Muscle of leg (tissue), 11 donors: ENCODE results near the gene KASH5. TPM values are rescaled to one million over a fixed set of nuclear protein-coding genes. Genes with fewer than 3 reads are reported as not detected.
"Not testable (repeated sequence)": the region's sequence is repeated elsewhere in the genome, so short reads cannot be mapped to it uniquely, and the experiment has no call there.

Source experiments
- DNase-seq: peaks from one replicate; pipeline ENCODE4 v3.0.0; 2013
- H3K27ac ChIP-seq: one replicate; pipeline ENCODE4 v1.5.1; 2013; ENCODE audit warnings: mild to moderate bottlenecking, low read length, control low read depth
- H3K27me3 ChIP-seq: one replicate; pipeline ENCODE4 v1.6.1; 2013; ENCODE audit warnings: low read length; ENCODE audit not compliant: control insufficient read depth, insufficient read depth
- H3K36me3 ChIP-seq: one replicate; pipeline ENCODE4 v1.6.1; 2013; ENCODE audit warnings: low read length; ENCODE audit not compliant: control insufficient read depth, insufficient read depth
- H3K4me1 ChIP-seq: one replicate; pipeline ENCODE4 v1.6.1; 2013; ENCODE audit warnings: low read length; ENCODE audit not compliant: control insufficient read depth, insufficient read depth
- H3K4me3 ChIP-seq: one replicate; pipeline ENCODE4 v1.5.1; 2013; ENCODE audit warnings: low read length, control low read depth
- H3K9me3 ChIP-seq: replicated peaks from 2 replicates; pipeline ENCODE4 v1.6.1; 2013; ENCODE audit warnings: low read depth, low read length; ENCODE audit not compliant: control insufficient read depth
- WGBS: methylation state at CpG from one replicate; pipeline ENCODE4 v1.1.5; 2013; ENCODE audit warnings: missing lambda C conversion rate; ENCODE audit not compliant: insufficient coverage; 5-methylcytosine and 5-hydroxymethylcytosine counted together
- polyA plus RNA-seq, 8 donors: library from polyadenylated mRNA; unstranded; fragments of 120-200 nt; gene quantifications; one replicate each; pipeline versions ENCODE4 v1.2.1 to v1.2.3, GENCODE V29; 2013; ENCODE audit warnings: inconsistent platforms in 1 of 8, low replicate concordance in 1 of 8; ENCODE audit not compliant: insufficient read length in 8 of 8, insufficient read depth in 1 of 8
- total RNA-seq: library from RNA; stranded (reverse); fragments of 120-200 nt; gene quantifications from one replicate; pipeline ENCODE4 v1.2.4, GENCODE V29; 2013

The KASH5 gene
- total and polyA plus RNA-seq, 9 donors: 0.14 to 0.25 (median 0.23) TPM; not detected in 6

DNA sequence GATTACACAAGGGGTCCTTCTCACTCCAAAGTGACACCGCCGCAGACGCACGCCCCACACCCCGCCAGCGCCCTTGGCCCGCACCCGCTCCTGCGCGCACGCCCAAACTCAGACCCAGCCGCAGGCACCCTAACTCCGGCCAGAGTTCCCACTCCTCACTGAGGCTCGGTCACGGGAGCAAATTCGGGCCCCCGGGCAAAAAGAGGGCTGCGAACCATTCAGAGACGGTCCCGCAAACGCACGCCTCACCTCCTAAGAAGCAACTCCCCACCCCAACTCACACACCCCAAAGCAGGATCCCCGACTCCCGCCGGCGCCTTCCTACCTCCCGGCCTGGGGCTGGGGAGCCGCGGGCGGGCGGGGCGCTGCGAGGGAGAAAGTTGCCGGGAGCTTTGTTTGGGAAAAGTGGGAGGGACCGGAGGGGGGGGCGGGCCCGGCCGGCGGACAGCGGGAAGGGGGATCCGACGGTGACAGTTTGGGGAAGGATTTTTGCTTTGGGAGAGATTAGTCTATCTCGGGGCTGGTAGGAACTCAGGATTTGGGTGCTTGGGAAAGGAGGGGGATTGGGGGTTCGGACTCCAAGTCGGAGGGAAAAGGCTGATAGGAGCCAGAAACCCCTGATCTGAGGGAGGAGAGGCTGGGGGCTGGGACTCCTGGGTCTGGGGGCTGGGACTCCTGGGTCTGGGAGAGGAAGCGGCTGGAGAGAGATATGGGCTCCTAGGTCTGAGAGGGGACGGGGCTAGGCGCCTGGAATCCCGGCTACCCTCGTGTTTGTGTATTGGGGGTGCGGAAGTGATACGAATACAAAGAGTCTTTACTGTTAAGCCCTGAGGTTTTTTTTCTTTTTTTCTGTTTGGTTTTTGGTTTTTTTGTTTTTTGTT, 25.8 kb upstream of the KASH5 start, which contains the start of gene TEAD2:
TSS of gene TEAD2 (minus strand) at position 369 of the 881 bp plus-strand sequence. CDS start 2,341 bp downstream, outside the sequence.
- Histone ChIP-seq H3K4me3 (peak within 1 kb of the TSS; percentile 100), H3K27ac (peak within 1 kb of the TSS; percentile 96), H3K36me3 (peaks cover 24% of the 10 kb centered on the region), H3K4me1 (peaks cover 35% of the 10 kb centered on the region), H3K27me3 (peaks cover 2% of the 10 kb centered on the region), H3K9me3 (no peaks in the 10 kb centered on the region)
- DNase-seq: peak; percentile 93
- WGBS: under 1% methylated on average over 45 of the region's 52 CpGs

DNA sequence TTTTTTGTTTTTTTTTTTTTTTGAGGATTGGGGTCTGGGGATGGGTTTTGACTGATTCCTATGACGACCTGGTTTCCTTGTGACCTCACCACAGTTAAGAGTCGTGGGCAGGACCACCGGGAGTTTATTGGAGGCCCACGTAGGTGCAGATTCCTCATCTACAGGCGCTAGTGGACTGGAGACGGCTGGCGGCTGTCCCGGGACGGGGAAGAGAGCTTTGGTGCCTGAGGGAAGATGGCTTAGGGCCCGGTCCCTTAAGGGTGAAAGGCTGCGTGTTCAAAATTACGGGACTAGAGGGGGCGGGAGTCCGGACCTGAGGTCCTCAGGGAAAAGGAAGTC, 25.2 kb upstream of the KASH5 start:
- Histone ChIP-seq H3K9me3 (no peaks in the 10 kb centered on the region), H3K27me3 (peaks cover 2% of the 10 kb centered on the region), H3K27ac (peak overlapping the region; percentile 96), H3K4me1 (peaks cover 30% of the 10 kb centered on the region), H3K4me3 (peak overlapping the region; percentile 100), H3K36me3 (peaks cover 19% of the 10 kb centered on the region)
- 0% methylated on average over 13 of the region's 14 CpGs for WGBS
- DNase-seq: peak; percentile 80

DNA sequence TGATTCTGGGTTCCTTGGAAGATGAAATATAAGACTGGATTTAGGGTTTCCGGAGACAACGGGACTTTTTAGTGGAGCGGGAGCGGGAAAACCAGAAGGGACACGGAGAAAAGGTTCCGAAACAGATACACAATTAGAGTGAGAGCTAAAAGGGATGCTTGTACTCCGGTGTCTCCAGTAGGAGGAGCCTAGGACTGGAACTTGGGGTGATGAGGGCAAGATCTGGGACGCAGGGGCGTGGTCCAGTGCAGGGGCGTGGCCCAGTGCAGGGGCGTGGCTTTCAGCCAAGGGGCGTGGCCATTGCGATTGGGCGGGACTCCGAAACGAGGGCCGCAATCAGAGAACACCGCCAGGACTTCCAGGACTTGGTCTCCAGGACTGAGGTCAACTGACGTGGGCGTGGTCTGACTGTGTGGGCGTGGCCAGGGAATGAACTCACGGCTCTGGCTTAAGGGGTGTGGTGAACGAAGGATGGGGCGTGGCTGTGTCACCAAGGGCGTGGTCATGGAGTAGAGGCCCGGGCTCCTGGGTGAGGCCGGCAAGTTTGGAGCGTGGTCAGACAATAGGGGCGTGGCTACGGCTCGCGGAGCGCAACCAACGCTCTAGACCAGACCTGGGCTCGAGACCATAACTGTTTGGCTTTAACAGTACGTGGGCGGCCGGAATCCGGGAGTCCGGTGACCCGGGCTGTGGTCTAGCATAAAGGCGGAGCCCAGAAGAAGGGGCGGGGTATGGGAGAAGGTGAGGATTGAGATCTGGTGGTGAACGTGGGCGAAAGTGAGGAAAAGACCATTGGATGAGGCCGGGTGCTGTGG, 24.6 kb upstream of the KASH5 start, which contains the start of gene DKKL1:
TSS of gene DKKL1 (plus strand) at position 610 of the 815 bp plus-strand sequence. CDS start at position 732, 122 bp downstream.
- WGBS: 1% methylated on average over 44 of the region's 46 CpGs
- H3K27ac ChIP-seq: peak within 1 kb of the TSS; percentile 96
- peaks cover 13% of the 10 kb centered on the region for H3K36me3 ChIP-seq
- peaks cover 30% of the 10 kb centered on the region for H3K4me1 ChIP-seq
- peak within 1 kb of the TSS; percentile 100 for H3K4me3 ChIP-seq
- peak; percentile 98 for DNase-seq
- no peaks in the 10 kb centered on the region for H3K9me3 ChIP-seq
- H3K27me3 ChIP-seq: peaks cover 2% of the 10 kb centered on the region

DNA sequence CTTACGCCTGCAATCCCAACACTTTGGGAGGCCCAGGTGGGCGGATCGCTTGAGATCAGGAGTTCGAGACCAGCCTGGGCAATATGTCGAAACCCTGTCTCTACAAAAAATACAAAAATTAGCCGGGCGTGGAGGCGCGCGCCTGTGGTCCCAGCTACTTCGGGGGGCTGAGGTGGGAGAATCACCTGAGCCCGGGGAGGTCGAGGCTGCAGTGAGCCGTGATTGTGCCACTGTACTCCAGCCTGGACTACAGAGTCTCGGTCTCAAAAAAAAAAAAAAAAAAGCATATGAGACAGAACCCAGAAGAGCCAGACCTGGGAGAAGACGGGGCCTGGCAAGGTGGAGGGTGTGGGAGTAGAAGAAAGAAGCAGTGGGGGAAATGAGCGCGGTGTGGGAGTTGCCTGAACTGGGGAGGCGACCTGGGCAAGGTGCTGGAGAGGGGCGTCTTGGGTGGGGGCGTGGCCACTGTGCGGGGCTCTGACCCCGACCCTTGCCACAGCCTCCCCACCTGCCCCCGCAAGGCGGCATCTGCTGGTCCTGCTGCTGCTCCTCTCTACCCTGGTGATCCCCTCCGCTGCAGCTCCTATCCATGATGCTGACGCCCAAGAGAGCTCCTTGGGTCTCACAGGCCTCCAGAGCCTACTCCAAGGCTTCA, 23.8 kb upstream of the KASH5 start:
- WGBS: 64% methylated on average over 19 of the region's 27 CpGs
- H3K27ac ChIP-seq: peak overlapping the region; percentile 96

DNA sequence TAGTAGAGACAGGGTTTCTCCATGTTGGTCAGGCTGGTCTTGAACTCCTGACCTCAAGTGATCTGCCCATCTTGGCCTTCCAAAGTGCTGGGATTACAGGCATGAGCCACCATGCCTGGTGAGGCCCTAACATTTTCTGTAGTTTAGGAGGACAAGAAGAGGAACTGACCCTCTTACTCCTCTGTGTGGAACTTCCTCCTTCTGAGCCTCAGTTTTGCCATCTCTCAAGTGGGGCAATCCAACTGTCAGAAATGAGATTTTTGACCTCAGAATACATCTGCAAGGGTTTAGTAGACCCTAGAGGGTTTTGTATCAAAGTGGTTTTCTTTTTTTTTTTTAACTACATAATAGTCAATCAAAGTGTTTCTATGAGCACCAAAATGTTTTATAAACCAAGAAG, 21.9 kb upstream of the KASH5 start:
- Histone ChIP-seq H3K4me1 (peaks cover 18% of the 10 kb centered on the region), H3K27ac (no peak overlapping the region), H3K36me3 (no peaks in the 10 kb centered on the region), H3K4me3 (no peak overlapping the region), H3K27me3 (peaks cover 2% of the 10 kb centered on the region), H3K9me3 (peaks cover 12% of the 10 kb centered on the region)
- no peak for DNase-seq

More for the DNA sequence above, 23.8 kb upstream of the KASH5 start:
- H3K27me3 ChIP-seq: peaks cover 2% of the 10 kb centered on the region
- H3K4me3 ChIP-seq: peak overlapping the region; percentile 100
- peaks cover 30% of the 10 kb centered on the region for H3K4me1 ChIP-seq
- peaks cover 6% of the 10 kb centered on the region for H3K9me3 ChIP-seq
- peaks cover 5% of the 10 kb centered on the region for H3K36me3 ChIP-seq
- DNase-seq: no peak

DNA sequence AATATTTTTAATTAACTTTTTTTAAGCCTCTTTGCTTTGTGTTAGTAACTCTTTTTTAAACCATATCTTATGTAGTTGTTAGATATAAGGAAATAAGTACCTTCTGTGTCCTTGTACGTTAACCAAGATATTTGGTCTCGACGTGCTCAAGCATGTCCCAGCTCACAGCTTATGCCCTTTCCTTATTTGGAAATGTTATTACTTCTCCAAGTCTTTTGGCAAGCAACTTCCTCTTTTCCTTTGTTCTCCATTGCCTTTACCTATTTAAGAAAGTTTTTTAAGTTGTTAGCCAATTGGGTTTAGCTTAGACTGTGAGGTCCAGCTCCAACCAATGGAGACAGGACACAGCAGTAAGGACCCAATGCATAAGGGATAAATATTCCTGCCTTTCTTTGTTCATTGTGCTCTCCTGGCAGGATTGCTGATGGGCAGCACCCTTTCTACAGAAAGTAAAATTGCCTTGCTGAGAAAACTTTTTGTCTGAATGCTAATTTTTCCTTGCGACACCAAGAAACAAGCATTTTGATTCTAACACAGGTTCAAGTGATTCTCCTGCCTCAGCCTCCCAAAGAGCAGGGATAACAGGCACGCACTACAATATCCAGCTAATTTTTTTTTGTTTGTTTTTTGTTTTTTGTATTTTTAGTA, 19.2 kb upstream of the KASH5 start:
- peaks cover 2% of the 10 kb centered on the region for H3K4me1 ChIP-seq
- peaks cover 12% of the 10 kb centered on the region for H3K9me3 ChIP-seq
- H3K27me3 ChIP-seq: no peaks in the 10 kb centered on the region
- no peak overlapping the region for H3K4me3 ChIP-seq
- H3K36me3 ChIP-seq: no peaks in the 10 kb centered on the region
- WGBS: 100% methylated on average over 1 of the region's 5 CpGs
- no peak overlapping the region for H3K27ac ChIP-seq
- DNase-seq: no peak

DNA sequence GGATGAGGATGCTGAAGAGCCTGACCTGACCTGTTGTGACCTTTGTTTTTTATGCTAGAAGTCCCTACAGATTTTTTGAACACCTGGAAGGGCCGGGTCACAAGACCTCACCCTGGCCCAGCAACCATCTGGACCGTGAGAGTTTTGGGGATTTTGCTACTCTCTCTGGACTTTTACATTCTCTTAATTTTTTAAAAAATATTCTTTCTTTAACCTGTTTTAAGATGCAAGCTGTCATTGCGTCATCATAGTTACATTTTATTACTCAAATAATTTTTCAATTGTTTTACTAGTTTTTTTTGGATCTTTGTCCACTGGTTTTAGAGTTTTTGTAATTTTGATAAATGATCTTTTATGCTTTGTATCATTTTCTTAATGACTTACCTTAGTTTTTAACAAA, 16.9 kb upstream of the KASH5 start:
- no peak for DNase-seq
- 80% methylated on average over 1 of the region's 3 CpGs for WGBS
- no peaks in the 10 kb centered on the region for H3K4me1 ChIP-seq
- no peaks in the 10 kb centered on the region for H3K36me3 ChIP-seq
- H3K27ac ChIP-seq: no peak overlapping the region
- H3K9me3 ChIP-seq: peaks cover 12% of the 10 kb centered on the region
- no peaks in the 10 kb centered on the region for H3K27me3 ChIP-seq
- no peak overlapping the region for H3K4me3 ChIP-seq

DNA sequence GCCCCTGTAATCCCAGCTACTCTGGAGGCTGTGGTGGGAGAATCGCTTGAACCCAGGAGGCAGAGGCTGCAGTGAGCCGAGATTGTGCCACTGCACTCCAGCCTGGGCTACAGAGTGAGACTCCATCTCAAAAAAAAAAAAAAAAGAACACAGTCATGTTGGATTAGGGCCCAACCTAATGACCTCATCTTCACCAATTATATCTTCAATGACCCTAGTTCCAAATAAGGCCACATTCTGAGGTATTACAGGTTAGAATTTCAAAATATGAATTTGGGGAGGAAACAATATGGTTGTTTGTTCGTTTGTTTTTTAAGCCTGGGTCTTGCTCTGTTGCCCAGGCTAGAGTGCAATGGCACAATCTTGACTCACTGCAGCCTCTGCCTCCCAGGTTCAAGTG, 14.9 kb upstream of the KASH5 start:
- DNase-seq, H3K27me3 ChIP-seq, H3K4me3 ChIP-seq, H3K36me3 ChIP-seq, H3K27ac ChIP-seq, H3K4me1 ChIP-seq: not testable (repeated sequence)
- peaks cover 12% of the 10 kb centered on the region for H3K9me3 ChIP-seq
- WGBS: 83% methylated on average over 1 of the region's 3 CpGs

DNA sequence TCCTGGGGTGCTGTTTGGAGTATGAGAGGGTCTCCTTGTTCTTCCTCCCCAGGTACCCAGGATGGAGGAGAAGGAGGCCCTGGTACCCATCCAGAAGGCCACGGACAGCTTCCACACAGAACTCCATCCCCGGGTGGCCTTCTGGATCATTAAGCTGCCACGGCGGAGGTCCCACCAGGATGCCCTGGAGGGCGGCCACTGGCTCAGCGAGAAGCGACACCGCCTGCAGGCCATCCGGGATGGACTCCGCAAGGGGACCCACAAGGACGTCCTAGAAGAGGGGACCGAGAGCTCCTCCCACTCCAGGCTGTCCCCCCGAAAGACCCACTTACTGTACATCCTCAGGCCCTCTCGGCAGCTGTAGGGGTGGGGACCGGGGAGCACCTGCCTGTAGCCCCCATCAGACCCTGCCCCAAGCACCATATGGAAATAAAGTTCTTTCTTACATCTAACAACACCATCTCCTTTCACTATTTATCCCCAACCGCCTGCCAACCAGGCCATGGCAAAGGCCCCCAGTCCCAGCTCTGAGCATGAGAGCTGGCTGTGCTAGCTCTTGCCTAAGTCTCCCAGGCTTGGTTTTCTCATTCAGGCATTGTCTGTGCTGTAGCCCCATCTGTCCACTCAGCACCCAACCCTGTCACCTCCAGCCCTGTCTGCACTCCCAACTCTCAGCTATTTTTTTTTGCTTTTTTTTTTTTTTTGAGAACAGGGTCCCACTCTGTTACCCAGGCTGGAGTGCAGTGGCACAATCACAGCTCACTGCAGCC, 13.2 kb upstream of the KASH5 start:
- Histone ChIP-seq H3K4me3 (no peak overlapping the region), H3K27ac (no peak overlapping the region), H3K9me3 (peaks cover under 1% of the 10 kb centered on the region), H3K4me1 (no peaks in the 10 kb centered on the region), H3K27me3 (no peaks in the 10 kb centered on the region), H3K36me3 (no peaks in the 10 kb centered on the region)
- no peak for DNase-seq
- WGBS: 79% methylated on average over 11 of the region's 16 CpGs
